GM21825 (cell line): ENCODE measurements around the gene BMP6.
A peak's percentile ranks its signal among the peaks of the same experiment; 100 is the strongest.

Experiments
- ATAC-seq: cut with Tn5 transposase; IDR thresholded peaks from one replicate; pipeline ENCODE4 v1.9.1; 2021; ENCODE audit warnings: mild to moderate bottlenecking, moderate library complexity; ENCODE audit not compliant: unreplicated experiment

BMP6 gene

GRCh38 chr6:7725849-7726415, at the start of gene BMP6:
Gene BMP6 (plus strand): TSS chr6:7726099. CDS start chr6:7726956, 857 bp downstream.
- peak; percentile 78 for ATAC-seq

- no peak for ATAC-seq
Measured at GRCh38 chr6:7677229-7677628, 48.7 kb upstream of the BMP6 start.

- no peak for ATAC-seq
Measured at GRCh38 chr6:7680393-7681075, 45.4 kb upstream of the BMP6 start.

- no peak for ATAC-seq
Measured at GRCh38 chr6:7681449-7681848, 44.5 kb upstream of the BMP6 start.

GRCh38 chr6:7684076-7684475, 41.8 kb upstream of the BMP6 start:
- ATAC-seq = no peak

GRCh38 chr6:7684843-7685242, 41.1 kb upstream of the BMP6 start:
- no peak for ATAC-seq

- no peak for ATAC-seq
Measured at GRCh38 chr6:7685276-7685675, 40.6 kb upstream of the BMP6 start.

GRCh38 chr6:7687145-7688111, 38.5 kb upstream of the BMP6 start:
- no peak for ATAC-seq

GRCh38 chr6:7691021-7691420, 34.9 kb upstream of the BMP6 start:
- ATAC-seq = no peak

- ATAC-seq = no peak
Measured at GRCh38 chr6:7691675-7692452, 34.0 kb upstream of the BMP6 start.

GRCh38 chr6:7692453-7692784, 33.5 kb upstream of the BMP6 start:
- ATAC-seq = no peak

- ATAC-seq = no peak
Measured at GRCh38 chr6:7693827-7694226, 32.1 kb upstream of the BMP6 start.

GRCh38 chr6:7696061-7696460, 29.8 kb upstream of the BMP6 start:
- ATAC-seq = no peak

- no peak for ATAC-seq
Measured at GRCh38 chr6:7697432-7697819, 28.5 kb upstream of the BMP6 start.

GRCh38 chr6:7697820-7698623, 27.9 kb upstream of the BMP6 start:
- no peak for ATAC-seq

- no peak for ATAC-seq
Measured at GRCh38 chr6:7701212-7701834, 24.6 kb upstream of the BMP6 start.

GRCh38 chr6:7703148-7703680, 22.7 kb upstream of the BMP6 start:
- no peak for ATAC-seq

- ATAC-seq = no peak
Measured at GRCh38 chr6:7705483-7705882, 20.4 kb upstream of the BMP6 start.

- no peak for ATAC-seq
Measured at GRCh38 chr6:7706269-7706668, 19.6 kb upstream of the BMP6 start.

GRCh38 chr6:7707787-7708186, 18.1 kb upstream of the BMP6 start:
- ATAC-seq = no peak
